ENCODE measurements around the gene CERK.
A peak's percentile ranks its signal among the peaks of the same experiment; 100 is the strongest.

CERK gene

DNA sequence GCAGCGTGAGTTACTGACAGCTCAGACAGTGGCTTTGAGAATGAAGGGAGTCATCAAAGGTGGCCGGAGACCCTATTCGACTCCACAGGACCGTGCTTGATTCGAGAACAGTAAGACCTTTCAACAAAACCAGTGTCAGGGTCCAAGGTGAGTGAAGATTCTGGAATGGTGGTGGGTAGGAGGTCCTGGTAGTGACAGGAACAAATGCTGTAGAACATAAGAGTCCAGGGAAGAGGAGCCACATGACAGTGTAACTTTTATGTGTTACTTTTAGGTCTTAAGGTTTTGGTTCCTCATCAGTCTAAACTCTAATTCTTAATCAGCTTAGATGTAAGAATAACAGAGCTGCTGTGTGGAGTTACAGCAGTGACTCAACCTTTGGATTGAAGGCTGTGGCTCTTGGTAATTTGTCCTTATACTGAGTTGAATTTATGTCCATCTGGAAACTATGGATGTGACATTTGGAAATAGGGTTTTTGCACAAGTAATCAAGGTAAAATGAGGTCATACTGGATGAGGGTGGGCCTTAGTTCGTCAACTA is 26.2 kb upstream of the CERK start:
- Histone ChIP-seq H3K36me3 (ENCODE audit: insufficient read depth, low read length) (peaks cover 5% of the 10 kb centered on the region), H3K4me3 (ENCODE audit: low read length) (no peak overlapping the region), H3K27me3 (ENCODE audit: control insufficient read depth, insufficient read depth, low read length) (no peaks in the 10 kb centered on the region), H3K4me2 (ENCODE audit: low read length) (peak overlapping the region; percentile 18), H3K9ac (ENCODE audit: low read depth, low read length) (no peak overlapping the region), H3K4me1 (ENCODE audit: control insufficient read depth, insufficient read depth, low read length) (peaks cover 21% of the 10 kb centered on the region), H3K9me3 (replicated peaks; ENCODE audit: low read length) (no peaks in the 10 kb centered on the region)

- Histone ChIP-seq H3K4me2 (ENCODE audit: low read length) (peak overlapping the region; percentile 79), H3K27me3 (ENCODE audit: control insufficient read depth, insufficient read depth, low read length) (no peaks in the 10 kb centered on the region), H3K9ac (ENCODE audit: low read depth, low read length) (peak overlapping the region; percentile 96), H3K4me3 (ENCODE audit: low read length) (peak overlapping the region; percentile 93), H3K4me1 (ENCODE audit: control insufficient read depth, insufficient read depth, low read length) (peaks cover 21% of the 10 kb centered on the region), H3K36me3 (ENCODE audit: insufficient read depth, low read length) (peaks cover 5% of the 10 kb centered on the region), H3K9me3 (replicated peaks; ENCODE audit: low read length) (no peaks in the 10 kb centered on the region)
Measured at GRCh38 chr22:46763051-46763705, 25.1 kb upstream of the CERK start.

DNA sequence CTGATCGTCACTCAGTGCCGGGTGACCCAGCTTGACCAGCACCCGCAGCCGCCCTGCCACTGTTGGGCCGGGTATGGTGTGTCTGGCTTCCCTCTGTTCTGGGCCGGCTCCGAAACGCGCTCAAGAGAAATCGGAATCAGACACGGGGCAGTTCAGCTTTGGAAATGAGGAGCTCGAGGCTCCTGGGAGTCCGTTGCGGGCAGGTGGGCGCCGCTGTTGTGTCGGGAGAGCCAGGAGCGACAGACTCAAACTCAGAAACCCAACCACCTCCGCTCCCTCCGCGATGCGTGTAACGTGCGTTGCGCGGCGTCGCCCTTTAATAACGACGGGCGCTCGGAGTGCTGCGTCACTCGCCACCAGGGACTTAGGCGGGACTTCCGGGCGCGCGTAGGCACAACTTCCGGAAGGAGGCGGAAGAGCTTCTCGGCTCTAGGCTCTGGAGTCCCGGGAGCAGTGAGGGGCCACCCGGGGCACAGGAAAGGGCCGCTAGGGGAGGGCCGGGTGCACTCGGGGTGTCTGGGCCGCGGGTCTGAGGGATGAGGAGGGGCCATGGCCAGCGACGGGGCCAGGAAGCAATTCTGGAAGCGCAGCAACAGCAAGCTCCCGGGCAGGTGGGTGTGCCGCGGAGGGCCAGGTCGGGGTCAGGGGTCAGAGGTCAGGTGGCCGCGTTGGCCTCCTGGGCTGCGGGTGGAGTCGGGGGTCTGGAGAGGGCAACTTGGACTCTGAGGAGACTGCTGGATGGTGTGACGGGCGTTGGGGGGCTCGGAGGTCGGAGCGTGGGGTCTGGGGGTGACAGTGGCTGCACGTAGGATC is 24.4 kb upstream of the CERK start, which contains the start of gene TBC1D22A:
Gene TBC1D22A (plus strand): TSS at position 413 of the 813 bp plus-strand sequence. CDS start 137 bp downstream, at position 550.
- peaks cover 21% of the 10 kb centered on the region for H3K4me1 ChIP-seq (ENCODE audit: control insufficient read depth, insufficient read depth, low read length)
- H3K4me3 ChIP-seq (ENCODE audit: low read length): peak within 1 kb of the TSS; percentile 93
- peak within 1 kb of the TSS; percentile 79 for H3K4me2 ChIP-seq (ENCODE audit: low read length)
- H3K36me3 ChIP-seq (ENCODE audit: insufficient read depth, low read length): peaks cover 5% of the 10 kb centered on the region
- H3K27me3 ChIP-seq (ENCODE audit: control insufficient read depth, insufficient read depth, low read length): no peaks in the 10 kb centered on the region
- H3K9ac ChIP-seq (ENCODE audit: low read depth, low read length): peak within 1 kb of the TSS; percentile 96
- no peaks in the 10 kb centered on the region for H3K9me3 ChIP-seq (replicated peaks; ENCODE audit: low read length)

- Histone ChIP-seq H3K36me3 (ENCODE audit: insufficient read depth, low read length) (peaks cover 5% of the 10 kb centered on the region), H3K4me2 (ENCODE audit: low read length) (peak overlapping the region; percentile 79), H3K9me3 (replicated peaks; ENCODE audit: low read length) (no peaks in the 10 kb centered on the region), H3K4me3 (ENCODE audit: low read length) (peak overlapping the region; percentile 93), H3K4me1 (ENCODE audit: control insufficient read depth, insufficient read depth, low read length) (peaks cover 21% of the 10 kb centered on the region), H3K27me3 (ENCODE audit: control insufficient read depth, insufficient read depth, low read length) (no peaks in the 10 kb centered on the region), H3K9ac (ENCODE audit: low read depth, low read length) (peak overlapping the region; percentile 96)
Measured at GRCh38 chr22:46761539-46762237, 23.6 kb upstream of the CERK start.

GRCh38 chr22:46761017-46761416 is 23.0 kb upstream of the CERK start:
- H3K9me3 ChIP-seq (replicated peaks; ENCODE audit: low read length): no peaks in the 10 kb centered on the region
- peak overlapping the region; percentile 79 for H3K4me2 ChIP-seq (ENCODE audit: low read length)
- no peak overlapping the region for H3K9ac ChIP-seq (ENCODE audit: low read depth, low read length)
- H3K4me3 ChIP-seq (ENCODE audit: low read length): peak overlapping the region; percentile 93
- no peaks in the 10 kb centered on the region for H3K27me3 ChIP-seq (ENCODE audit: control insufficient read depth, insufficient read depth, low read length)
- H3K4me1 ChIP-seq (ENCODE audit: control insufficient read depth, insufficient read depth, low read length): peaks cover 21% of the 10 kb centered on the region
- peaks cover 5% of the 10 kb centered on the region for H3K36me3 ChIP-seq (ENCODE audit: insufficient read depth, low read length)

- Histone ChIP-seq H3K4me3 (ENCODE audit: low read length) (no peak overlapping the region), H3K9me3 (replicated peaks; ENCODE audit: low read length) (no peaks in the 10 kb centered on the region), H3K4me2 (ENCODE audit: low read length) (no peak overlapping the region), H3K9ac (ENCODE audit: low read depth, low read length) (no peak overlapping the region), H3K27me3 (ENCODE audit: control insufficient read depth, insufficient read depth, low read length) (no peaks in the 10 kb centered on the region), H3K36me3 (ENCODE audit: insufficient read depth, low read length) (no peaks in the 10 kb centered on the region), H3K4me1 (ENCODE audit: control insufficient read depth, insufficient read depth, low read length) (peaks cover 22% of the 10 kb centered on the region)
Measured at GRCh38 chr22:46758867-46759290, 20.8 kb upstream of the CERK start.

DNA sequence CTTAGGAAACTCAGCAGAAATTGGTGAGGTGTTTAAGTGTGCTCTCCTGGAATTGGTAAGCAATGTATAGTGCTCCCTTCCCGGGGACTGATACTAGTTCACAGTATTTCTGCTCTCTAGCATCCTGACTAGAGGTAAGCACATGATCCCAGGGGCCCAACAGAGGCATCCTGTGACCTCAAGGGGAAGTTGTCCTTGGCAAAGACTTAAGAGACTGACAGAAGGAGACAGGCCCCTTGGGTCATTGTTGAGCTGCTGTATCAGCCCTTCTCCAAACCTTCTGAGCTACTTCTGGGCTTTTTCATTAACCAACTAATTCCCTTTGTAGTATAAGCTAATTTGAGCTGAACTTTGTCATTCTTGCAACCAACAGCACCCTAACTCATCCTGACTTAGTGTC is 20.1 kb upstream of the CERK start:
- Histone ChIP-seq H3K4me1 (ENCODE audit: control insufficient read depth, insufficient read depth, low read length) (peaks cover 24% of the 10 kb centered on the region), H3K9me3 (replicated peaks; ENCODE audit: low read length) (no peaks in the 10 kb centered on the region), H3K4me3 (ENCODE audit: low read length) (no peak overlapping the region), H3K4me2 (ENCODE audit: low read length) (no peak overlapping the region), H3K27me3 (ENCODE audit: control insufficient read depth, insufficient read depth, low read length) (no peaks in the 10 kb centered on the region), H3K36me3 (ENCODE audit: insufficient read depth, low read length) (no peaks in the 10 kb centered on the region), H3K9ac (ENCODE audit: low read depth, low read length) (no peak overlapping the region)

DNA sequence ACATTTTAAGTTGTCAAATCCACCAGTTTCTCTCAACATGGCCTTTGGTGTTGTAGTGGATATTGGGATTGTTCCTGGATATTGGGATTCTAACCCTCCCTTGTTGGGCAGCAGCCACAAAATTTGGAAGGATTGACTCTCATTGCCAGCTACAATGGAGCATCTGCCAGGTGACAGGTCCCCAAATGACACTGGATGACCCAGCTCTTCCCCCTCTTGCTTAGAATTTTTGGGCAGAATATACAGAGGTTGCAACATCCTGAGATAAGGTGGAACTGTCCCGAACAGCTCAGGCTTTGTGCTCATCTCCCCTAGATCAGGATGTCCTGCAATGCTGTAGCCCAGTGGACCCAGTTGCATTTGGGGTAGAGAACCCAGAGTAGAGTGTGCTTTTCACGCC is 19.1 kb upstream of the CERK start:
- Histone ChIP-seq H3K4me3 (ENCODE audit: low read length) (no peak overlapping the region), H3K9me3 (replicated peaks; ENCODE audit: low read length) (no peaks in the 10 kb centered on the region), H3K4me1 (ENCODE audit: control insufficient read depth, insufficient read depth, low read length) (peaks cover 26% of the 10 kb centered on the region), H3K27me3 (ENCODE audit: control insufficient read depth, insufficient read depth, low read length) (no peaks in the 10 kb centered on the region), H3K4me2 (ENCODE audit: low read length) (no peak overlapping the region), H3K9ac (ENCODE audit: low read depth, low read length) (no peak overlapping the region), H3K36me3 (ENCODE audit: insufficient read depth, low read length) (no peaks in the 10 kb centered on the region)

DNA sequence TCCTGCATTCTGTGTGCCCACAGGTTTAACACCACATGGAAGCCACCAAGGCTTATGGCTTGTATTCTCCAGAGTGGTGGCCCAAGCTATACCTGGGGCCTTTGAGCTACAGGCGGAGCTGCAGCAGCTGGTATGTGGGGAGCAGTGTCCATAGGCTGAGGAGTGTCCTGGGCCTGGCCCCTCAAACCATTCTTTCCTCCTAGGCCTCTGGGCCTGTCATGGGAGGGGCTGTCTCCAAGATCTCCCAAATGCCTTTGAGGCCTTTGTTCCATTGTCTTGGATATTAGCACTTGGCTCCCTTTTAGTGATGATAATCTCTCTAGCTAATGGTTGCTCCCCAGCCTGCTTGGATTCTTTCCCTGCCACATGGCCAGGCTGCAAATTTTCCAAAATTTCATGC is 18.0 kb upstream of the CERK start:
- H3K4me3 ChIP-seq (ENCODE audit: low read length): no peak overlapping the region
- no peak overlapping the region for H3K9ac ChIP-seq (ENCODE audit: low read depth, low read length)
- H3K4me1 ChIP-seq (ENCODE audit: control insufficient read depth, insufficient read depth, low read length): peaks cover 23% of the 10 kb centered on the region

GRCh38 chr22:46755525-46755924 is 17.5 kb upstream of the CERK start:
- no peaks in the 10 kb centered on the region for H3K27me3 ChIP-seq (ENCODE audit: control insufficient read depth, insufficient read depth, low read length)
- H3K36me3 ChIP-seq (ENCODE audit: insufficient read depth, low read length): no peaks in the 10 kb centered on the region
- no peak overlapping the region for H3K4me3 ChIP-seq (ENCODE audit: low read length)
- no peak overlapping the region for H3K9ac ChIP-seq (ENCODE audit: low read depth, low read length)
- H3K4me1 ChIP-seq (ENCODE audit: control insufficient read depth, insufficient read depth, low read length): peaks cover 28% of the 10 kb centered on the region
- no peaks in the 10 kb centered on the region for H3K9me3 ChIP-seq (replicated peaks; ENCODE audit: low read length)
- H3K4me2 ChIP-seq (ENCODE audit: low read length): no peak overlapping the region

More for the DNA sequence above, 18.0 kb upstream of the CERK start:
- H3K36me3 ChIP-seq (ENCODE audit: insufficient read depth, low read length): no peaks in the 10 kb centered on the region
- H3K4me2 ChIP-seq (ENCODE audit: low read length): no peak overlapping the region
- H3K27me3 ChIP-seq (ENCODE audit: control insufficient read depth, insufficient read depth, low read length): no peaks in the 10 kb centered on the region
- H3K9me3 ChIP-seq (replicated peaks; ENCODE audit: low read length): no peaks in the 10 kb centered on the region

GRCh38 chr22:46754826-46755225 is 16.8 kb upstream of the CERK start:
- H3K4me1 ChIP-seq (ENCODE audit: control insufficient read depth, insufficient read depth, low read length): peaks cover 35% of the 10 kb centered on the region
- H3K9me3 ChIP-seq (replicated peaks; ENCODE audit: low read length): no peaks in the 10 kb centered on the region
- no peak overlapping the region for H3K9ac ChIP-seq (ENCODE audit: low read depth, low read length)
- H3K4me3 ChIP-seq (ENCODE audit: low read length): no peak overlapping the region
- no peaks in the 10 kb centered on the region for H3K36me3 ChIP-seq (ENCODE audit: insufficient read depth, low read length)
- H3K27me3 ChIP-seq (ENCODE audit: control insufficient read depth, insufficient read depth, low read length): no peaks in the 10 kb centered on the region
- H3K4me2 ChIP-seq (ENCODE audit: low read length): peak overlapping the region; percentile 55
